ENCODE data around the gene VPS8.

- TF ChIP-seq ZNF766 (CRISPR knock-in tag; conservative IDR thresholded peaks at IDR 0.05) (no peak), TARDBP (IDR thresholded peaks at IDR 0.05) (no peak), MYNN (IDR thresholded peaks at IDR 0.05) (no peak), MYNN (CRISPR knock-in tag; IDR thresholded peaks at IDR 0.05) (no peak), CTCF (IDR thresholded peaks at IDR 0.05 in 2 of 3, conservative IDR thresholded peaks at IDR 0.05 in 1 of 3; ENCODE audit: insufficient read depth in 2 of 3, low read depth in 1 of 3, low read length in 3 of 3) (no peak), ELF2 (CRISPR knock-in tag; IDR thresholded peaks at IDR 0.05) (no peak)
- TF ChIP-seq, protein P1, sequence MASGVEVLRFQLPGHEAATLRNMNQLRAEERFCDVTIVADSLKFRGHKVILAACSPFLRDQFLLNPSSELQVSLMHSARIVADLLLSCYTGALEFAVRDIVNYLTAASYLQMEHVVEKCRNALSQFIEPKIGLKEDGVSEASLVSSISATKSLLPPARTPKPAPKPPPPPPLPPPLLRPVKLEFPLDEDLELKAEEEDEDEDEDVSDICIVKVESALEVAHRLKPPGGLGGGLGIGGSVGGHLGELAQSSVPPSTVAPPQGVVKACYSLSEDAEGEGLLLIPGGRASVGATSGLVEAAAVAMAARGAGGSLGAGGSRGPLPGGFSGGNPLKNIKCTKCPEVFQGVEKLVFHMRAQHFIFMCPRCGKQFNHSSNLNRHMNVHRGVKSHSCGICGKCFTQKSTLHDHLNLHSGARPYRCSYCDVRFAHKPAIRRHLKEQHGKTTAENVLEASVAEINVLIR (CRISPR knock-in tag; IDR thresholded peaks at IDR 0.05) = no peak
Measured at GRCh38 chr3:184827572-184827971, 15.6 kb downstream of the VPS8 start.

All from K562 (cell line).